Esophagus squamous epithelium (tissue), 5 donors: Measurements from ENCODE around the gene SOX10. TPM values are rescaled to one million over a fixed set of nuclear protein-coding genes. Genes with fewer than 3 reads are reported as not detected.
A peak's percentile ranks its signal among the peaks of the same experiment; 100 is the strongest.

Experiments
- DNase-seq: peaks from one replicate; lab custom pipeline; 2025; lab: John Stamatoyannopoulos, UW
- H3K27ac ChIP-seq, 4 donors: fragments of 200-600 bp; sonication (generic); one replicate each; pipeline ENCODE4 v1.5.1; 2016 to 2019; ENCODE audit warnings: mild to moderate bottlenecking in 1 of 4
- H3K27me3 ChIP-seq, 4 donors: fragments of 200-600 bp; sonication (generic); 1 replicate in 3 of 4; 2 replicates in 1 of 4; pipeline versions ENCODE4 v1.5.1 to v1.6.0; 2017 to 2021; ENCODE audit warnings: antibody characterized with exemption in 1 of 4
- H3K36me3 ChIP-seq, 3 donors: fragments of 200-600 bp; sonication (generic); one replicate each; pipeline ENCODE4 v1.5.1; 2016 to 2019
- H3K4me1 ChIP-seq, 3 donors: fragments of 200-600 bp; sonication (generic); one replicate each; pipeline ENCODE4 v1.5.1; 2017 to 2019
- H3K4me3 ChIP-seq, 4 donors: fragments of 200-600 bp; sonication (generic); 1 replicate in 3 of 4; 2 replicates in 1 of 4; pipeline ENCODE4 v1.5.1; 2016 to 2019; ENCODE audit warnings: mild to moderate bottlenecking in 2 of 4, moderate library complexity in 1 of 4
- H3K9me3 ChIP-seq, 3 donors: fragments of 200-600 bp; sonication (generic); one replicate each; pipeline ENCODE4 v1.5.1; 2016 to 2019
- CTCF ChIP-seq, 6 experiments: fragments of 450-650 bp in 4 of 6; fragments of 200-600 bp in 2 of 6; sonication (generic) in 2 of 6; IDR thresholded peaks; one replicate each; pipeline ENCODE4 v1.5.1; 2016 to 2019; ENCODE audit warnings: antibody characterized with exemption in 6 of 6, mild to moderate bottlenecking in 4 of 6, moderate library complexity in 4 of 6
- POLR2A ChIP-seq, 4 donors: fragments of 450-650 bp; IDR thresholded peaks; one replicate each; pipeline ENCODE4 v1.6.1; 2017; ENCODE audit warnings: antibody characterized with exemption in 4 of 4, mild to moderate bottlenecking in 4 of 4, moderate library complexity in 3 of 4
- WGBS, 2 donors: methylation state at CpG; one replicate each; pipeline ENCODE4 v1.1.5; 2018; 5-methylcytosine and 5-hydroxymethylcytosine counted together
- intact Hi-C: fragments of 100-400 bp; cut with DNase I; formaldehyde crosslinking; loops from one replicate; pipeline ENCODE4 v1.15.0; 2022
- total RNA-seq, 4 donors: library from RNA; depleted of rRNA; stranded (reverse); fragments of >200 nt; gene quantifications; one replicate each; pipeline ENCODE4 v1.1.0, GENCODE V29; 2016
- donor health status: DM: yes; HTN: yes; CAD: no.

Gene SOX10
- 1 to 10 TPM in 2 of 4 donors, under 1 TPM in 1, not detected in 1; 0.44 to 1.7 (median 1.5) TPM for total RNA-seq

GRCh38 chr22:37983860-37984791, at the start of gene SOX10:
TSS of gene SOX10 (minus strand) at chr22:37984555. CDS start at chr22:37983784, 771 bp downstream.
- 60 to 64% methylated on average over 7 to 13 of the region's 42 CpGs for WGBS, 2 donors
- Histone ChIP-seq H3K4me3 (peak within 1 kb of the TSS in 3 of 4 donors; percentile 8 to 45 (median 23)), H3K36me3 (no peaks in the 10 kb centered on the region), H3K27me3 (no peaks in the 10 kb centered on the region), H3K9me3 (no peaks in the 10 kb centered on the region), H3K4me1 (no peaks in the 10 kb centered on the region), H3K27ac (no peak within 1 kb of the TSS)
- no peak for TF ChIP-seq CTCF (IDR thresholded peaks at IDR 0.05)
- no peak for TF ChIP-seq POLR2A (IDR thresholded peaks at IDR 0.05)
- intact Hi-C loops: no loop called here
- DNase-seq: no peak

GRCh38 chr22:38033522-38034277, 49.3 kb upstream of the SOX10 start:
- H3K9me3 ChIP-seq: no peaks in the 10 kb centered on the region
- no peaks in the 10 kb centered on the region for H3K27me3 ChIP-seq
- H3K4me3 ChIP-seq: peak overlapping the region in 1 of 4 donors; percentile 3
- WGBS, 2 donors: 65 to 67% methylated on average over 8 to 19 of the region's 27 CpGs
- intact Hi-C loops: no loop called here
- DNase-seq: no peak
- no peaks in the 10 kb centered on the region for H3K36me3 ChIP-seq
- peaks cover 17 to 36% (median 20%) of the 10 kb centered on the region in 3 donors for H3K4me1 ChIP-seq
- no peak for TF ChIP-seq POLR2A (IDR thresholded peaks at IDR 0.05)
- TF ChIP-seq CTCF (IDR thresholded peaks at IDR 0.05): no peak
- peak overlapping the region; percentile 47 to 81 (median 66) for H3K27ac ChIP-seq

GRCh38 chr22:38032681-38033521, 48.5 kb upstream of the SOX10 start:
- peaks cover 17 to 36% (median 20%) of the 10 kb centered on the region in 3 donors for H3K4me1 ChIP-seq
- H3K9me3 ChIP-seq: no peaks in the 10 kb centered on the region
- no peaks in the 10 kb centered on the region for H3K36me3 ChIP-seq
- TF ChIP-seq CTCF (IDR thresholded peaks at IDR 0.05) (no peak), POLR2A (IDR thresholded peaks at IDR 0.05) (no peak)
- no peak overlapping the region for H3K4me3 ChIP-seq
- H3K27ac ChIP-seq: peak overlapping the region in 3 of 4 donors; percentile 44 to 81 (median 65)
- intact Hi-C loops: no loop called here
- no peak for DNase-seq
- no peaks in the 10 kb centered on the region for H3K27me3 ChIP-seq
- 86 to 96% methylated on average over 4 to 7 of the region's 19 CpGs for WGBS, 2 donors

GRCh38 chr22:38031491-38031890, 47.1 kb upstream of the SOX10 start:
- Histone ChIP-seq H3K27ac (no peak overlapping the region), H3K4me3 (no peak overlapping the region), H3K9me3 (no peaks in the 10 kb centered on the region), H3K27me3 (no peaks in the 10 kb centered on the region), H3K36me3 (no peaks in the 10 kb centered on the region), H3K4me1 (peaks cover 17 to 36% (median 20%) of the 10 kb centered on the region in 3 donors)
- no peak for DNase-seq
- WGBS, 2 donors: 91 to 92% methylated on average over 10 to 12 of the region's 12 CpGs
- intact Hi-C loops: no loop called here
- TF ChIP-seq POLR2A (IDR thresholded peaks at IDR 0.05) (no peak), CTCF (IDR thresholded peaks at IDR 0.05) (no peak)
